Measurements from ENCODE around the gene ATP11A. TPM values are rescaled to one million over a fixed set of nuclear protein-coding genes. Genes with fewer than 3 reads are reported as not detected.
A peak's percentile ranks its signal among the peaks of the same experiment; 100 is the strongest.

The ATP11A gene
- 10 to 100 TPM in 2 of 4 donors, 1 to 10 TPM in 2; 3.2 to 79.6 (median 9.5) TPM for polyA plus RNA-seq
- long read RNA-seq, donor 1 = 0 reads
- long read RNA-seq, donor 2, transcript ATP11A-217 (1 exons, 3,542 nt) = major isoform, 24 of 24 reads
- long read RNA-seq, donor 2, partial matches to known transcripts = 0 of 24 reads
- long read RNA-seq, donor 2, other reads (novel, unspliced or antisense) = 0 of 24 reads
- long read RNA-seq, donor 3, transcript ATP11A-217 (1 exons, 3,542 nt) = major isoform, 31 of 40 reads
- long read RNA-seq, donor 3, partial matches to known transcripts = 7 of 40 reads
- long read RNA-seq, donor 3, other reads (novel, unspliced or antisense) = 0 of 40 reads
- long read RNA-seq, donor 4 = 0 reads
- long read RNA-seq, donor 5, transcript ATP11A-217 (1 exons, 3,542 nt) = major isoform, 10 of 10 reads
- long read RNA-seq, donor 5, partial matches to known transcripts = 0 of 10 reads
- long read RNA-seq, donor 5, other reads (novel, unspliced or antisense) = 0 of 10 reads
- long read RNA-seq, donor 6, transcript ATP11A-217 (1 exons, 3,542 nt) = major isoform, 24 of 25 reads
- long read RNA-seq, donor 6, partial matches to known transcripts = 0 of 25 reads
- long read RNA-seq, donor 6, other reads (novel, unspliced or antisense) = 0 of 25 reads
- long read RNA-seq, donor 7 = 0 reads
- long read RNA-seq, donor 8 = 0 reads
- long read RNA-seq, donor 9, transcript ATP11A-217 (1 exons, 3,542 nt) = major isoform, 8 of 8 reads
- long read RNA-seq, donor 9, partial matches to known transcripts = 0 of 8 reads
- long read RNA-seq, donor 9, other reads (novel, unspliced or antisense) = 0 of 8 reads
- long read RNA-seq, donor 10, full-length matches to known transcripts = 33 of 33 reads
- long read RNA-seq, donor 10, partial matches to known transcripts = 0 of 33 reads
- long read RNA-seq, donor 10, other reads (novel, unspliced or antisense) = 0 of 33 reads

DNA sequence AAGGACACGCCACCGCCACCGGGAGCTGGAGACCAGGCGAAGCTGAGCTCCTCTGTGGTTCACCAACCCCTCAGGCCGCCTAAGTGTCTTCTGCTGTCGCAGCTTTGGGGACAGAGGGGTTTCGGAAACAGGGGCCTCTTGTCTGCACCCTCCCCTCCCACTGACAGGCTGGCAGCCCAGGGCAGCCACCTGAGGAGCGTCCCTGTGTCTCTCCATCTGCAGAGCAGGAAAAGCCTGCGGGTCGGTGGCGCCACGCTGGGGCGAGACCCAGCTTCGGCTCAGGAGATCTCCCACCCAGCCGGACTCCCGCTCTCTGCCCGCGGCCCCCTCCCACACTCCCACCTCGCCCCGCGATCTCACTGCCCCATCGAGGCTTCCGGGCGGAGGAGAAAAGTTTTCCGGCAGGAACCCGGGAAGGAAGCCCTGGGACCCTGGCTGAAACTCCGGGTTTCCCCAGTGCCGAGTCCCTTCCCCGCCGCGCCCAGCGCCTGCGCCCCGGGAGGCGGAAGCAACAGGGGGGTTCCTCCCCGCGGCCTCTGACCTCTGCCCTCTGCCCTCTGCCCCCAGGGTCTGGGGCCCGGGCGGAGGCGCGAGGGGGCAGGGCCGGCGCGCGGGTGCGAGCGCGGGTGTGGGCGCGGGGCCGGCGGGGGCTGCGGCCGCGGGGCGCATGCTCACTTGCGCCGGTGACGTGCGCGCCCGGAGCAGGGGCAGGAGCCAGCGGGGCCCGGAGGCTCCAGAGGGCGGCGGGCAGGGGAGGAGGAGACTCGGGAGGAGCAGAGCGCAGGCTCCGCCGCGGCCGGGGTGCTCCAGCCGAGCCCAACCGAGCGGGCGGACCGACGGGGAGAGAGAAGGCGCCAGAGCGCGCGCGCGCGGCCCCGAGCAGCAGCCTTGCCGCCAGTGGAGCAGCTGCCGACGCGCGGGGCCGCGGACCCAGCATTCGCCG lies at the start of gene ATP11A:
Gene ATP11A (plus strand): TSS at position 736 of the 943 bp plus-strand sequence. CDS start 379 bp downstream, outside the sequence.
- Histone ChIP-seq H3K27ac (ENCODE audit: low read depth in 1 of 3, low read length in 2 of 3) (peak within 1 kb of the TSS; percentile 88 to 93 (median 91)), H3K9me3 (ENCODE audit: control insufficient read depth in 2 of 2, insufficient read depth in 1 of 2, low read depth in 1 of 2, low read length in 1 of 2) (peaks cover 0 to 5% of the 10 kb centered on the region in 2 donors), H3K4me3 (ENCODE audit: low read depth in 1 of 3, low read length in 3 of 3) (peak within 1 kb of the TSS; percentile 63 to 82 (median 71)), H3K36me3 (ENCODE audit: control insufficient read depth in 3 of 3, insufficient read depth in 2 of 3, low read depth in 1 of 3, low read length in 3 of 3) (peaks cover 0 to 7% (median 0%) of the 10 kb centered on the region in 3 donors), H3K4me1 (ENCODE audit: control insufficient read depth in 3 of 3, insufficient read depth in 2 of 3, low read depth in 1 of 3, low read length in 2 of 3) (peaks cover 3 to 70% (median 5%) of the 10 kb centered on the region in 3 donors), H3K27me3 (ENCODE audit: control insufficient read depth in 3 of 3, insufficient read depth in 3 of 3, low read length in 3 of 3) (no peaks in the 10 kb centered on the region)
- 3 to 8% (median 3%) methylated on average over 61 to 95 of the region's 95 CpGs for WGBS, 3 donors
- DNase-seq = peak; percentile 89 to 97
- no peak for FAIRE-seq

DNA sequence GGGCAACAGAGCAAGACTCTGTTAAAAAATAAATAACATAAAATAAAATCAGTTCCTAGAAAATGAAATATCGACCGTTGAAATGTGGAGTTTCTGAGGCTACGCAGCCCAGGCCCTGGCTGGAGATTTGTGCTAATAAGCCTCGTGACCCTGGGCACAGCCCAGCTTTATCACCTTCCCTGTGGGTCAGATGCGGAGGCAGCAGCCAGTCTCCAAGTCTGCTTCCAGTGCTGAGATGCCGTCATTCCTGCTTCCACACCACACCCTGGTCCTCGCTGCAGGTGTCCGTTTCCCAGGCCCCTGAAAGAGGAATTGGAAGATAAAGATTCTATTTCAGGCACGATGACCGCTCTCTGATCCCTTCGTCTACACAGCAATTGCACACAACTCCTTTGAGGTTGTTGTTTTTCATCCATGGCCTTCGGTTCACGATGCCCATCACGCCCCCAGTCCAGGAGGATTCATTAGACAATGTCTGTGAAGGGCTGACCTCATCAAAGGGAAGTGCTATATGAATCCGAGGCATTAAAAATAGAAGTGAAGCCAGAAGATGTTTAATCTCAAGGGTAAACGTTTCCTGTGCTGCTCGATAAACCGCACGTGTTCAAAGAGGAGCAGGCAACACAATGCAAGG lies 48.3 kb upstream of the ATP11A start:
- H3K4me1 ChIP-seq (ENCODE audit: control insufficient read depth in 3 of 3, insufficient read depth in 2 of 3, low read depth in 1 of 3, low read length in 2 of 3) = no peaks in the 10 kb centered on the region
- H3K4me3 ChIP-seq (ENCODE audit: low read depth in 1 of 3, low read length in 3 of 3) = no peak overlapping the region
- H3K36me3 ChIP-seq (ENCODE audit: control insufficient read depth in 3 of 3, insufficient read depth in 2 of 3, low read depth in 1 of 3, low read length in 3 of 3) = no peaks in the 10 kb centered on the region
- H3K27me3 ChIP-seq (ENCODE audit: control insufficient read depth in 3 of 3, insufficient read depth in 3 of 3, low read length in 3 of 3) = peaks cover 0 to 12% (median 3%) of the 10 kb centered on the region in 3 donors
- no peaks in the 10 kb centered on the region for H3K9me3 ChIP-seq (ENCODE audit: control insufficient read depth in 2 of 2, insufficient read depth in 1 of 2, low read depth in 1 of 2, low read length in 1 of 2)
- WGBS, 3 donors = 84 to 91% (median 86%) methylated on average over 19 of the region's 19 CpGs
- FAIRE-seq (no peak), DNase-seq (no peak)
- no peak overlapping the region for H3K27ac ChIP-seq (ENCODE audit: low read depth in 1 of 3, low read length in 2 of 3)

DNA sequence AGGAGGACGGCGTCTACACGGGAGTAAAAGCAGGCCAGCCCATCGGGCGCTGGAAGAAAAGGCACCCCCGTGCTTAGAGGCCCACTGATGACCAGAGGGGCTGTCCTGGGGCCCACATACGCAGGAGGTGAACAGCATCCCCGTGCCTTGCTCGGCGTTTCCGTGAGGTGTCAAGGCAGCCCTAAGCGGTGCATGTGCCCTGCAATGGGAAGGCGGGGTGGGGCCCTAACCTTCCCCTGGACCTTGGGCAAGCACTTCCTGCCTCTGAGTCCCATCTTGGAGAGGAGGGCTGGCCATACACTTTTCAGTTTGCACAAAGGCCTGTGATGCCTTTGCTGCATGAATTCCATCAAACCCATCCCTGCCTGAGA lies 47.8 kb upstream of the ATP11A start:
- Histone ChIP-seq H3K27me3 (ENCODE audit: control insufficient read depth in 3 of 3, insufficient read depth in 3 of 3, low read length in 3 of 3) (peaks cover 0 to 12% (median 3%) of the 10 kb centered on the region in 3 donors), H3K4me3 (ENCODE audit: low read depth in 1 of 3, low read length in 3 of 3) (no peak overlapping the region), H3K4me1 (ENCODE audit: control insufficient read depth in 3 of 3, insufficient read depth in 2 of 3, low read depth in 1 of 3, low read length in 2 of 3) (no peaks in the 10 kb centered on the region), H3K9me3 (ENCODE audit: control insufficient read depth in 2 of 2, insufficient read depth in 1 of 2, low read depth in 1 of 2, low read length in 1 of 2) (no peaks in the 10 kb centered on the region), H3K27ac (ENCODE audit: low read depth in 1 of 3, low read length in 2 of 3) (no peak overlapping the region), H3K36me3 (ENCODE audit: control insufficient read depth in 3 of 3, insufficient read depth in 2 of 3, low read depth in 1 of 3, low read length in 3 of 3) (no peaks in the 10 kb centered on the region)
- FAIRE-seq (no peak), DNase-seq (no peak)
- 91 to 93% (median 91%) methylated on average over 13 of the region's 13 CpGs for WGBS, 3 donors

DNA sequence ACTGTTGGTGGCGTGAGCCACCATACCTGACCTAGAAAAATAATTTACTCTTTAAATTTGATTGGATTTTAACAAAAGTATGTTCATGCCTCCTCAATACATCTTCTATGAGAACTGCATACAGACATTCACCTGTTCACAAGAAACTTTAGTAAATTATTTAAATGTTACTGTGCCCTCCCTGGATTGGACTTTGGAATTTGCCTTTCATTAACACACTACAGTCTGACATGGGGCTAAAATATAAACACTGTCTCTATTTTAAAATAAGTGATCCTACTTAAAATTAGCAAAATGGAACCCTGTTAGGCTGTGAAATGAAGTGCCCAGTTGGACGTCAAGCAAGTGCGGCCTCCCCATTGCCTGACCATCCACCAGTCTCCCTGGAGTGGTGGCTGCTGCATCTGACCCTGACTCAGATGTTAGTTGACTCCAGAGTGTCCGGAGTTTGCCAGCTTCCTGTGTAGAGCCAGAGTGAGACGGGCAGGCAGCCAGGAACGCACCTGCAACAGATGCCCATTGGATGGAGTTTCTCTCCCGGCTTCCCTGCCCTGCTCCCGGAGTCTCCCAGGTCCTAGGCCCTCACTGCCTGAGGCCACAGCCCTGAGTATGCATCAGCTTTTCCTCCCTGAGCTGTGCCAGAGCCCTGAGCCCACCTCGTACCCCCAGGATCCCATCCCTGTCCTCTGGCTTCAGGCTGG lies 45.9 kb upstream of the ATP11A start:
- H3K4me3 ChIP-seq (ENCODE audit: low read depth in 1 of 3, low read length in 3 of 3) = no peak overlapping the region
- H3K36me3 ChIP-seq (ENCODE audit: control insufficient read depth in 3 of 3, insufficient read depth in 2 of 3, low read depth in 1 of 3, low read length in 3 of 3) = no peaks in the 10 kb centered on the region
- peaks cover 0 to 7% (median 0%) of the 10 kb centered on the region in 3 donors for H3K27me3 ChIP-seq (ENCODE audit: control insufficient read depth in 3 of 3, insufficient read depth in 3 of 3, low read length in 3 of 3)
- H3K4me1 ChIP-seq (ENCODE audit: control insufficient read depth in 3 of 3, insufficient read depth in 2 of 3, low read depth in 1 of 3, low read length in 2 of 3) = no peaks in the 10 kb centered on the region
- WGBS, 3 donors = 35 to 68% (median 53%) methylated on average over 9 of the region's 9 CpGs
- H3K9me3 ChIP-seq (ENCODE audit: control insufficient read depth in 2 of 2, insufficient read depth in 1 of 2, low read depth in 1 of 2, low read length in 1 of 2) = no peaks in the 10 kb centered on the region
- FAIRE-seq = no peak
- DNase-seq = peak in 1 of 2 donors; percentile 23
- no peak overlapping the region for H3K27ac ChIP-seq (ENCODE audit: low read depth in 1 of 3, low read length in 2 of 3)

DNA sequence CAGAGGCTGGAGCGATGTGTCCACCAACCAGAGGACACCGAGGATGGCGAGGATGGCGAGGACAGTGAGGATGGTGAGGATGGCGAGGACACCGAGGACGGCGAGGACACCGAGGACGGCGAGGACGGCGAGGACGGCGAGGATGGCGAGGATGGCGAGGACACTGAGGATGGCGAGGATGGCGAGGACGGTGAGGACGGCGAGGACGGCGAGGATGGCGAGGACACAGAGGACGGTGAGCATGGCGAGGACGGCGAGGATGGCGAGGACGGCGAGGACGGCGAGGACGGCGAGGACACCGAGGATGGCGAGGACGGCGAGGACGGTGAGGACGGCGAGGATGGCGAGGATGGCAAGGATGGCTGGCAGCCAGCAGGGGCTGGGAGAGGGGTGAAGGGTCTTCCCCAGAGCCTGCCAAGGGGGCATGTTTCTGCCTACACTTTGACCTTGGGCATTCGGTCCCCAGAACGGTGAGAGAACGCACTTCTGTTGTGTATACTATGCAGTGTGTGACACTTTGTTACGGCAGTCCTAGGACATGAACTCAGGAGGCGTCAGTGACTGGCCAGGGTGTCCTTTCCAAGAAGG lies 44.4 kb upstream of the ATP11A start:
- 88 to 92% (median 89%) methylated on average over 34 to 49 of the region's 49 CpGs for WGBS, 3 donors
- FAIRE-seq (no peak), DNase-seq (no peak)
- Histone ChIP-seq H3K4me1 (ENCODE audit: control insufficient read depth in 3 of 3, insufficient read depth in 2 of 3, low read depth in 1 of 3, low read length in 2 of 3) (no peaks in the 10 kb centered on the region), H3K4me3 (ENCODE audit: low read depth in 1 of 3, low read length in 3 of 3) (no peak overlapping the region), H3K36me3 (ENCODE audit: control insufficient read depth in 3 of 3, insufficient read depth in 2 of 3, low read depth in 1 of 3, low read length in 3 of 3) (no peaks in the 10 kb centered on the region), H3K9me3 (ENCODE audit: control insufficient read depth in 2 of 2, insufficient read depth in 1 of 2, low read depth in 1 of 2, low read length in 1 of 2) (no peaks in the 10 kb centered on the region), H3K27ac (ENCODE audit: low read depth in 1 of 3, low read length in 2 of 3) (no peak overlapping the region), H3K27me3 (ENCODE audit: control insufficient read depth in 3 of 3, insufficient read depth in 3 of 3, low read length in 3 of 3) (no peaks in the 10 kb centered on the region)

DNA sequence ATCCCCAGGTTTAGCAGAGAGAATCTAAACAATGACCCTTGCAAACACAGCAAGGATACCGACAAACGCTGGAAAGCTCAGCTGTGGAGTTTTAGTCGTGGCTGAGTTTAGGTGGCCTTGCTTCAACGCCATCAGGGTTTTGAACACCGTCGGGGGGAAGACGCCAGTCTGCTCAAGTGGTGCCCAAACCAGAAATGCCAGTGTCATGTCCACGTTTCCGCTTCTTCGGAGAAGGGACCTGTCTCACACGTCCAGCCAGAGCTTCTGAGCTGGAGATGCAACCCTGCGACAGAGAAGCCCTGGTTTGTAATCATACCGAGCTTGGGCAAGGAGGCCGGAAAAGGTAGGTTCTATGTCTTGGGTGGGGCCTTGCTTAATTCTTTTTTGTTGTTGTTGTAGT lies 42.6 kb upstream of the ATP11A start:
- Histone ChIP-seq H3K27me3 (ENCODE audit: control insufficient read depth in 3 of 3, insufficient read depth in 3 of 3, low read length in 3 of 3) (no peaks in the 10 kb centered on the region), H3K36me3 (ENCODE audit: control insufficient read depth in 3 of 3, insufficient read depth in 2 of 3, low read depth in 1 of 3, low read length in 3 of 3) (no peaks in the 10 kb centered on the region), H3K4me1 (ENCODE audit: control insufficient read depth in 3 of 3, insufficient read depth in 2 of 3, low read depth in 1 of 3, low read length in 2 of 3) (no peaks in the 10 kb centered on the region), H3K4me3 (ENCODE audit: low read depth in 1 of 3, low read length in 3 of 3) (no peak overlapping the region), H3K9me3 (ENCODE audit: control insufficient read depth in 2 of 2, insufficient read depth in 1 of 2, low read depth in 1 of 2, low read length in 1 of 2) (no peaks in the 10 kb centered on the region), H3K27ac (ENCODE audit: low read depth in 1 of 3, low read length in 2 of 3) (no peak overlapping the region)
- FAIRE-seq (no peak), DNase-seq (no peak)
- WGBS, 3 donors = 82 to 86% (median 85%) methylated on average over 14 of the region's 14 CpGs

DNA sequence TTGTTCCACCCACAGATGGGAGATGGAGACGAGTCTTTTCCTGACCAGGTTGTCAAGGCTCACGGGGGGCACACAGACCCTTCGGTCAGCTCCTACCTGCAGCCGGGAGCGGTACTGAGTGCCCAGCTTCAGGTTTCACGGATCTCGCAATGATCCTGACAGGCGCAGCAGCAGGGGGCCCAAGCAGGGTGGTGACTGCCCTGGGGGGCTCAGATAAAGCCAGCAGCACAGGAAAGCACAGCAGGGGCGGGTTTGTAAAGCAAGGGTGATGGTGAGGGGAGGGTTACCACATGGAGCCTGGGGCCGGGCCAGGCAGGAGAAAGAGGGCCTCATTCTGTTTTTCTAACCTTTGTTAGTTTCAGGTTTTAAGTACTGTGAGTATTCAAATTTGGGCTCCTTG lies 41.7 kb upstream of the ATP11A start:
- H3K27me3 ChIP-seq (ENCODE audit: control insufficient read depth in 3 of 3, insufficient read depth in 3 of 3, low read length in 3 of 3) = no peaks in the 10 kb centered on the region
- FAIRE-seq = no peak
- H3K4me1 ChIP-seq (ENCODE audit: control insufficient read depth in 3 of 3, insufficient read depth in 2 of 3, low read depth in 1 of 3, low read length in 2 of 3) = no peaks in the 10 kb centered on the region
- 90 to 93% (median 92%) methylated on average over 10 of the region's 10 CpGs for WGBS, 3 donors
- no peak for DNase-seq
- H3K36me3 ChIP-seq (ENCODE audit: control insufficient read depth in 3 of 3, insufficient read depth in 2 of 3, low read depth in 1 of 3, low read length in 3 of 3) = no peaks in the 10 kb centered on the region
- H3K9me3 ChIP-seq (ENCODE audit: control insufficient read depth in 2 of 2, insufficient read depth in 1 of 2, low read depth in 1 of 2, low read length in 1 of 2) = no peaks in the 10 kb centered on the region
- H3K4me3 ChIP-seq (ENCODE audit: low read depth in 1 of 3, low read length in 3 of 3) = no peak overlapping the region
- H3K27ac ChIP-seq (ENCODE audit: low read depth in 1 of 3, low read length in 2 of 3) = no peak overlapping the region

Data from small intestine (tissue), 16 donors.